Peyer's patch (tissue), 4 donors: Measurements from ENCODE around the gene RNF217.

ENCODE experiments used
- POLR2A ChIP-seq, 2 donors: fragments of 450-650 bp; IDR thresholded peaks; one replicate each; pipeline ENCODE4 v1.5.1; 2017; ENCODE audit warnings: antibody characterized with exemption in 2 of 2, mild to moderate bottlenecking in 2 of 2, moderate library complexity in 2 of 2
- TF ChIP-seq, protein P1 (sequence below), 6 experiments: fragments of 450-650 bp in 4 of 6; fragments of 200-600 bp in 2 of 6; sonication (generic) in 1 of 6; IDR thresholded peaks; one replicate each; pipeline ENCODE4 v1.5.1; 2017 to 2019; ENCODE audit warnings: antibody characterized with exemption in 6 of 6, mild to moderate bottlenecking in 3 of 6, moderate library complexity in 1 of 6

DNA sequence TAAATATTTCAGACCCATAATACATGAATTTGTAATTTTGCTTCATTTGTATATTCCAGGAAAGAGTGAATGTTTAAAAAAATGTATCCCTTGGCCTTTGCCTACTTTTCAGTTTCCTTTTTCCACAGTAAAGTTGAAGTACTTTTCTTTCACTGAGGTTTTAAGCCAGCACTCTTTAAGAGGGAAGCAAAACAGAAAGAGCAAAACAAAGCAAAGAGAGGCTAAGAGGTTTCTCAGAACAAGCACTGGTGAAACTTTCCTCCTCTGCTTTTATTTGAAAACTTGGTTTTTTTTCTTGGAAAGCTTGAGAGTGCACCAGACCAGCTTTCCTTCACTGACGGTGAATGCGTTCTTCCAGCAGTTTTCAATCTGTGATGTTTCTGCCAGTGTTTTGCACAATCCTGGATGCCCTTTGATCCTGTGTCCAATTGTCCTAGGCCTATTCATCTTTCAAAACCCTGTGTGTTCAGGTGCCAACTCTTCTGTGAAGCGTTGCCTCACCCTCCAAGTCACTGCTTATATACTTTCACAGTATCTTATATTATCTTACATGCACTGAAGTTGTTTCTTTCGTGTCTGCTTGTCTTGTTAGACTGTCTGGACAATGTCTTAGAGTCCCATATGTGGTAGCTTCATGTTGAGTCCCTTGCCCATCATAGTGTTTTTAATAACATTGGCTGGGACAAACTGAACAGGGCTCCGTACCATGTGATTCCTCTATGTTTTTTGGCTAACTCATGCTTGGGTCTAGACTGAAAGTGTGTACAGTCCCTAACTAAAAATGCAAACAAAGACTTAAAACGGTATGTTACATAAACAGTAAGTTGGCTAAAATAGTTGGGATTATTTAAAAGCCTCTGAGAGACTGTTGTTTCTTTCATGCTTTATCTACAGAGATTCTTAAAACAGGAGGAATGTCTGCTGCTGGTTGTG lies 1.9 kb downstream of the RNF217 start:
- peak; percentile 29 to 54 for TF ChIP-seq POLR2A (IDR thresholded peaks at IDR 0.05)
- TF ChIP-seq, protein P1, sequence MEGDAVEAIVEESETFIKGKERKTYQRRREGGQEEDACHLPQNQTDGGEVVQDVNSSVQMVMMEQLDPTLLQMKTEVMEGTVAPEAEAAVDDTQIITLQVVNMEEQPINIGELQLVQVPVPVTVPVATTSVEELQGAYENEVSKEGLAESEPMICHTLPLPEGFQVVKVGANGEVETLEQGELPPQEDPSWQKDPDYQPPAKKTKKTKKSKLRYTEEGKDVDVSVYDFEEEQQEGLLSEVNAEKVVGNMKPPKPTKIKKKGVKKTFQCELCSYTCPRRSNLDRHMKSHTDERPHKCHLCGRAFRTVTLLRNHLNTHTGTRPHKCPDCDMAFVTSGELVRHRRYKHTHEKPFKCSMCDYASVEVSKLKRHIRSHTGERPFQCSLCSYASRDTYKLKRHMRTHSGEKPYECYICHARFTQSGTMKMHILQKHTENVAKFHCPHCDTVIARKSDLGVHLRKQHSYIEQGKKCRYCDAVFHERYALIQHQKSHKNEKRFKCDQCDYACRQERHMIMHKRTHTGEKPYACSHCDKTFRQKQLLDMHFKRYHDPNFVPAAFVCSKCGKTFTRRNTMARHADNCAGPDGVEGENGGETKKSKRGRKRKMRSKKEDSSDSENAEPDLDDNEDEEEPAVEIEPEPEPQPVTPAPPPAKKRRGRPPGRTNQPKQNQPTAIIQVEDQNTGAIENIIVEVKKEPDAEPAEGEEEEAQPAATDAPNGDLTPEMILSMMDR (IDR thresholded peaks at IDR 0.05) = no peak
